A673 (cell line): ENCODE data around the gene MAB21L4. TPM values are rescaled to one million over a fixed set of nuclear protein-coding genes. Genes with fewer than 3 reads are reported as not detected.

Experiments
- BruUV-seq: library from RNA; stranded (reverse); fragments of 400-500 nt; replicated peaks from 2 replicates; lab custom pipeline; 2021; lab: Mats Ljungman, UMichigan
- CTCF ChIA-PET: fragments of 300-600 bp; sonication (Branson Sonifier 250); formaldehyde crosslinking; loops from one replicate; lab custom pipeline; 2022; ENCODE audit warnings: antibody characterized with exemption; lab: Charles Lee
- POLR2A ChIA-PET: fragments of 300-600 bp; sonication (Branson Sonifier 250); formaldehyde crosslinking; loops from one replicate; lab custom pipeline; 2022; ENCODE audit warnings: antibody characterized with exemption; ENCODE audit not compliant: low non-redundant PET; lab: Charles Lee
- DNase-seq: peaks from one replicate; pipeline ENCODE4 v3.0.0-alpha.2; 2015; ENCODE audit warnings: low spot score
- H3K27ac ChIP-seq: fragments of 200-600 bp; sonication (generic); 2 replicates; pipeline ENCODE4 v1.5.1; 2016; ENCODE audit warnings: mixed run types, low read depth, mild to moderate bottlenecking, mixed read lengths, antibody characterized with exemption, low read length; ENCODE audit not compliant: poor library complexity, severe bottlenecking
- H3K27me3 ChIP-seq: fragments of 200-600 bp; sonication (generic); replicated peaks from 2 replicates; pipeline ENCODE4 v1.6.1; 2017; ENCODE audit warnings: mixed run types, low read depth, mild to moderate bottlenecking, mixed read lengths, antibody characterized with exemption, low read length; ENCODE audit not compliant: insufficient read depth, poor library complexity
- H3K36me3 ChIP-seq: fragments of 200-600 bp; sonication (generic); 2 replicates; pipeline ENCODE4 v1.6.1; 2016; ENCODE audit warnings: mixed run types, mild to moderate bottlenecking, mixed read lengths, antibody characterized with exemption, low read length; ENCODE audit not compliant: insufficient read depth, poor library complexity, severe bottlenecking
- H3K4me1 ChIP-seq: fragments of 200-600 bp; sonication (generic); 2 replicates; pipeline ENCODE4 v1.6.1; 2017; ENCODE audit warnings: mixed run types, mild to moderate bottlenecking, mixed read lengths, antibody characterized with exemption, low read length; ENCODE audit not compliant: insufficient read depth, poor library complexity, severe bottlenecking
- H3K4me3 ChIP-seq: fragments of 200-600 bp; sonication (generic); 2 replicates; pipeline ENCODE4 v1.5.1; 2016; ENCODE audit warnings: low read depth, mixed run types, mild to moderate bottlenecking, mixed read lengths, low read length; ENCODE audit not compliant: poor library complexity, severe bottlenecking
- H3K9me3 ChIP-seq: fragments of 200-600 bp; sonication (generic); 2 replicates; pipeline ENCODE4 v1.6.1; 2016; ENCODE audit warnings: mixed run types, low read depth, mild to moderate bottlenecking, mixed read lengths, antibody characterized with exemption, low read length; ENCODE audit not compliant: poor library complexity, severe bottlenecking
- CTCF ChIP-seq: fragments of 300-800, 200-600 bp; sonication (generic); conservative IDR thresholded peaks from 2 replicates; pipeline ENCODE4 v1.5.1; 2017; ENCODE audit warnings: low read depth, mild to moderate bottlenecking, antibody characterized with exemption, low read length, moderate library complexity, mixed read lengths
- EZH2 ChIP-seq: fragments of 200-600 bp; sonication (generic); IDR thresholded peaks from 2 replicates; pipeline ENCODE4 v1.6.1; 2017; ENCODE audit warnings: borderline replicate concordance, low read depth, mild to moderate bottlenecking, mixed read lengths, antibody characterized with exemption, low read length; ENCODE audit not compliant: poor library complexity, severe bottlenecking
- intact Hi-C: fragments of 100-400 bp; cut with micrococcal nuclease; formaldehyde crosslinking; loops from one replicate; pipeline ENCODE4 v1.10.0; 2022; ENCODE audit not compliant: unreplicated experiment
- total RNA-seq: library from RNA; stranded (reverse); gene quantifications from 2 replicates; pipeline ENCODE4 v1.2.3, GENCODE V29; 2021

Gene MAB21L4
- total RNA-seq, 1 experiment from 2014 or later = not detected

GRCh38 chr2:240836781-240837467 is 59.0 kb downstream of the MAB21L4 start:
- Histone ChIP-seq H3K4me3 (no peak overlapping the region), H3K27ac (no peak overlapping the region), H3K36me3 (no peaks in the 10 kb centered on the region), H3K27me3 (peaks cover 18% of the 10 kb centered on the region), H3K9me3 (no peaks in the 10 kb centered on the region), H3K4me1 (no peaks in the 10 kb centered on the region)
- POLR2A ChIA-PET = no interaction called here
- CTCF ChIA-PET = no interaction called here
- intact Hi-C loops = no loop called here
- DNase-seq = no peak
- no peak for TF ChIP-seq EZH2
- TF ChIP-seq CTCF = no peak
- BruUV-seq = no TSS peak

Other genes starting within 250 kb of the MAB21L4 start
- not detected in 2 replicates for gene AQP12B, start 213.3 kb downstream of the MAB21L4 start, total RNA-seq
- not detected in 2 replicates for gene AQP12A, start 204.3 kb downstream of the MAB21L4 start, total RNA-seq
- gene KIF1A, start 75.9 kb downstream of the MAB21L4 start, total RNA-seq = 301 and 330 TPM in 2 replicates
- gene AGXT, start 27.3 kb downstream of the MAB21L4 start, total RNA-seq = not detected in 2 replicates
- gene CROCC2, start 10.2 kb upstream of the MAB21L4 start, total RNA-seq = not detected in 2 replicates
- gene SNED1, start 102.5 kb upstream of the MAB21L4 start, total RNA-seq = 3.0 and 5.0 TPM in 2 replicates
- 39.4 and 39.8 TPM in 2 replicates for gene MTERF4, start 206.1 kb upstream of the MAB21L4 start, total RNA-seq